Measurements from ENCODE around the gene RPS10. TPM values are rescaled to one million over a fixed set of nuclear protein-coding genes. Genes with fewer than 3 reads are reported as not detected.
A peak's percentile ranks its signal among the peaks of the same experiment; 100 is the strongest.
"Not testable (repeated sequence)": the region's sequence is repeated elsewhere in the genome, so short reads cannot be mapped to it uniquely, and the experiment has no call there.

RPS10 gene
- total RNA-seq, 1 donor from 2014 or later, result 1,026 TPM

DNA sequence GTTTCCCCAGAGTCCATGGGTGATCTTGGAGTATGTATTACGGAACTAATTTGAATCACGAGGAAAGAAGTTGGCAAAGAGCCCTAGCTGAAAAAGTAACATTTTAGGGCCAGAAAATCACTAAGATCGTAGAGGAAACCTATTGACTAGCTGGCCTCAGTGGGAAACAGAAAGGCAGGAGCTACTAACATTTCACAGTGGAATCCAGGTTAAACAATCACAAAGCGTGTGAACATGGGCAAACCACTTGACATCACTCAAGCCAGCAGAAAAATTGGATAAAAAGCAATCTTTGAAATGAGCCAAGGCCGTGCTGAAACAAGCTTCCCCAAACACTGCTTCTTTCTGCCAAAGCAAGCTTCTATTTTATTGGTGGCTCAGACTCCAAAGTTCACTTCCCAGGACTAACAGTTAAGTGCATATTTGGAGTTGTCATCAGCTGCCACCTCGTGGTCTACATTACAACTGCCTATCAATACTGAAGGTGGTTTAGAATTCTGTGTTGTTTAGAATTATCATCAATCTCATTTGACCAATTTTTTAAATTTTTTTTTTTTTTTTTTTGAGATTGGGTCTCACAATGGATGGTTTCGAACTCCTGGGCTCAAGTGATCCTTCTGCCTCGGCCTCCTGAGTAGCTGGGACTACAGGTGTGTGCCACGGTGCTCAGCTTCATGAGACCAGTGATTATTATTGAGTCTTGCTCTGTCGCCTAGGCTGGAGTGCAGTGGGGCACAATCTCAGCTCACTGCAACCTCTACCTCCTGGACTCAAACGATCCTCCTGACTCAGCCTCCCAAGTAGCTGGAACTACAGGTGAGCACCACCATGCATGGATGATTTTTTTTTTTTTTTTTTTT is 10.6 kb downstream of the RPS10 start:
- no peaks in the 10 kb centered on the region for H3K9me3 Mint-ChIP-seq (ENCODE audit: unreplicated experiment)
- no peak for DNase-seq (ENCODE audit: extremely low spot score, unreplicated experiment)
- TF ChIP-seq, protein P1, sequence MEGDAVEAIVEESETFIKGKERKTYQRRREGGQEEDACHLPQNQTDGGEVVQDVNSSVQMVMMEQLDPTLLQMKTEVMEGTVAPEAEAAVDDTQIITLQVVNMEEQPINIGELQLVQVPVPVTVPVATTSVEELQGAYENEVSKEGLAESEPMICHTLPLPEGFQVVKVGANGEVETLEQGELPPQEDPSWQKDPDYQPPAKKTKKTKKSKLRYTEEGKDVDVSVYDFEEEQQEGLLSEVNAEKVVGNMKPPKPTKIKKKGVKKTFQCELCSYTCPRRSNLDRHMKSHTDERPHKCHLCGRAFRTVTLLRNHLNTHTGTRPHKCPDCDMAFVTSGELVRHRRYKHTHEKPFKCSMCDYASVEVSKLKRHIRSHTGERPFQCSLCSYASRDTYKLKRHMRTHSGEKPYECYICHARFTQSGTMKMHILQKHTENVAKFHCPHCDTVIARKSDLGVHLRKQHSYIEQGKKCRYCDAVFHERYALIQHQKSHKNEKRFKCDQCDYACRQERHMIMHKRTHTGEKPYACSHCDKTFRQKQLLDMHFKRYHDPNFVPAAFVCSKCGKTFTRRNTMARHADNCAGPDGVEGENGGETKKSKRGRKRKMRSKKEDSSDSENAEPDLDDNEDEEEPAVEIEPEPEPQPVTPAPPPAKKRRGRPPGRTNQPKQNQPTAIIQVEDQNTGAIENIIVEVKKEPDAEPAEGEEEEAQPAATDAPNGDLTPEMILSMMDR (IDR thresholded peaks at IDR 0.05), result peak; percentile 69
- peak overlapping the region; percentile 14 for H3K27ac Mint-ChIP-seq (ENCODE audit: unreplicated experiment)
- H3K27me3 Mint-ChIP-seq (ENCODE audit: unreplicated experiment), result no peaks in the 10 kb centered on the region
- no peaks in the 10 kb centered on the region for H3K4me1 Mint-ChIP-seq (ENCODE audit: unreplicated experiment)
- H3K36me3 Mint-ChIP-seq (ENCODE audit: unreplicated experiment), result peaks cover 36% of the 10 kb centered on the region
- no peak overlapping the region for H3K4me3 Mint-ChIP-seq (ENCODE audit: unreplicated experiment)

GRCh38 chr6:34412643-34413214 is 13.1 kb downstream of the RPS10 start:
- Mint-ChIP-seq H3K27ac (ENCODE audit: unreplicated experiment) (no peak overlapping the region), H3K4me1 (ENCODE audit: unreplicated experiment) (no peaks in the 10 kb centered on the region), H3K9me3 (ENCODE audit: unreplicated experiment) (no peaks in the 10 kb centered on the region), H3K4me3 (ENCODE audit: unreplicated experiment) (no peak overlapping the region), H3K36me3 (ENCODE audit: unreplicated experiment) (peaks cover 19% of the 10 kb centered on the region), H3K27me3 (ENCODE audit: unreplicated experiment) (no peaks in the 10 kb centered on the region)
- TF ChIP-seq, protein P1 (IDR thresholded peaks at IDR 0.05), result no peak
- DNase-seq (ENCODE audit: extremely low spot score, unreplicated experiment), result no peak

GRCh38 chr6:34412016-34412415 is 13.9 kb downstream of the RPS10 start:
- no peak overlapping the region for H3K27ac Mint-ChIP-seq (ENCODE audit: unreplicated experiment)
- DNase-seq (ENCODE audit: extremely low spot score, unreplicated experiment), result no peak
- TF ChIP-seq, protein P1 (IDR thresholded peaks at IDR 0.05), result no peak
- H3K36me3 Mint-ChIP-seq (ENCODE audit: unreplicated experiment), result peaks cover 13% of the 10 kb centered on the region
- no peaks in the 10 kb centered on the region for H3K27me3 Mint-ChIP-seq (ENCODE audit: unreplicated experiment)
- no peak overlapping the region for H3K4me3 Mint-ChIP-seq (ENCODE audit: unreplicated experiment)
- H3K4me1 Mint-ChIP-seq (ENCODE audit: unreplicated experiment), result no peaks in the 10 kb centered on the region
- H3K9me3 Mint-ChIP-seq (ENCODE audit: unreplicated experiment), result no peaks in the 10 kb centered on the region

DNA sequence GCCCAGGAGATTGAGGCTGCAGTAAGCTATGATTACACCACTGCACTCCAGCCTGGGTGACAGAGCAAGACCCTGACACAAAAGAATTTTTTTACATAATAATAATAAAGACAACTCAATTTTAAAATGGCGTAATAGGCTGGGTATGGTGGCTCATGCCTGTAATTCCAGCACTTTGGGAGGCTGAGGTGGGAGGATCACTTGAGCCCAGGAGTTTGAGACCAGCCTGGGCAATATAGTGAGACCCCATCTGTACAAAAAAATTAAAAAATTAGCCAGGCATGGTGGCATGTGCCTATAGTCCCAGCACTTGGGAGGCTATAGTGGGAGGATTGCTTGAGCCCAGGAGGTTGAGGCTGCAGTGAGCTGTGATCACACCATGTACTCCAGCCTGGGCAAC is 18.0 kb downstream of the RPS10 start:
- not testable (repeated sequence) for H3K27ac Mint-ChIP-seq (ENCODE audit: unreplicated experiment); H3K4me3 Mint-ChIP-seq (ENCODE audit: unreplicated experiment); DNase-seq (ENCODE audit: extremely low spot score, unreplicated experiment); H3K4me1 Mint-ChIP-seq (ENCODE audit: unreplicated experiment); H3K27me3 Mint-ChIP-seq (ENCODE audit: unreplicated experiment); H3K9me3 Mint-ChIP-seq (ENCODE audit: unreplicated experiment); H3K36me3 Mint-ChIP-seq (ENCODE audit: unreplicated experiment)

- Mint-ChIP-seq H3K27ac (ENCODE audit: unreplicated experiment) (no peak overlapping the region), H3K36me3 (ENCODE audit: unreplicated experiment) (peaks cover 2% of the 10 kb centered on the region), H3K4me1 (ENCODE audit: unreplicated experiment) (peaks cover 12% of the 10 kb centered on the region), H3K9me3 (ENCODE audit: unreplicated experiment) (no peaks in the 10 kb centered on the region), H3K27me3 (ENCODE audit: unreplicated experiment) (no peaks in the 10 kb centered on the region), H3K4me3 (ENCODE audit: unreplicated experiment) (no peak overlapping the region)
- TF ChIP-seq, protein P1 (IDR thresholded peaks at IDR 0.05), result no peak
- no peak for DNase-seq (ENCODE audit: extremely low spot score, unreplicated experiment)
Observed at GRCh38 chr6:34396518-34396917, 29.4 kb downstream of the RPS10 start.

Measured in osteocyte (in vitro differentiated cells).